SK-N-SH (cell line): ENCODE measurements around the gene HMHB1. TPM values are rescaled to one million over a fixed set of nuclear protein-coding genes. Genes with fewer than 3 reads are reported as not detected.

ENCODE experiments used
- CTCF ChIA-PET: fragments of 300-600, 350-600 bp; formaldehyde crosslinking; extraction: SDS; loops from one replicate; lab custom pipeline; 2021; lab: Yijun Ruan, JAX
- POLR2A ChIA-PET: fragments of 350-600 bp; sonication (Branson Sonifier 250); formaldehyde crosslinking; extraction: SDS; loops from one replicate; lab custom pipeline; 2020; ENCODE audit warnings: antibody characterized with exemption, inconsistent platforms; lab: Yijun Ruan, JAX
- DNase-seq: peaks from one replicate; pipeline ENCODE4 v3.0.0; 2012
- H2AFZ ChIP-seq: fragments of 200-600 bp; sonication (generic); 2 replicates; pipeline ENCODE4 v1.8.1; 2016; ENCODE audit warnings: antibody characterized with exemption, mild to moderate bottlenecking, low read depth
- H3F3A ChIP-seq: fragments of 200-600 bp; sonication (generic); replicated peaks from 2 replicates; pipeline ENCODE3; 2016; ENCODE audit warnings: antibody characterized with exemption, mild to moderate bottlenecking; ENCODE audit not compliant: insufficient read depth
- H3K27ac ChIP-seq, 2 experiments: fragments of 200-500 bp in 1 of 2; fragments of 200-600 bp in 1 of 2; sonication (Bioruptor generic) in 1 of 2; sonication (generic), shearing (Covaris generic) in 1 of 2; 2 replicates each; pipeline versions ENCODE4 v1.5.1 to v1.6.1; 2014 to 2016; ENCODE audit warnings: low read depth in 2 of 2, inconsistent platforms in 1 of 2, low read length in 1 of 2, mild to moderate bottlenecking in 1 of 2, mixed read lengths in 1 of 2
- H3K27me3 ChIP-seq: fragments of 200-600 bp; sonication (generic), shearing (Covaris generic); 2 replicates; pipeline ENCODE4 v1.6.1; 2016; ENCODE audit warnings: mixed run types; ENCODE audit not compliant: insufficient read depth
- H3K36me3 ChIP-seq, 2 experiments: fragments of 200-500 bp in 1 of 2; fragments of 200-600 bp in 1 of 2; sonication (Bioruptor generic) in 1 of 2; sonication (generic) in 1 of 2; replicated peaks in 1 of 2; 2 replicates each; pipeline versions ENCODE3 to v1.5.1; 2014 to 2016; ENCODE audit warnings: low read length in 1 of 2, mild to moderate bottlenecking in 1 of 2; ENCODE audit not compliant: insufficient read depth in 2 of 2, control insufficient read depth in 1 of 2
- H3K4me1 ChIP-seq, 2 experiments: fragments of 200-500 bp in 1 of 2; fragments of 200-600 bp in 1 of 2; sonication (Bioruptor generic) in 1 of 2; sonication (generic), shearing (Covaris generic) in 1 of 2; 2 replicates each; pipeline versions ENCODE4 v1.5.1 to v1.6.1; 2014 to 2016; ENCODE audit warnings: low read depth in 1 of 2, low read length in 1 of 2, mixed run types in 1 of 2; ENCODE audit not compliant: insufficient read depth in 2 of 2, control insufficient read depth in 1 of 2
- H3K4me2 ChIP-seq: fragments of 200-600 bp; sonication (generic), shearing (Covaris generic); 2 replicates; pipeline ENCODE4 v1.6.1; 2017; ENCODE audit warnings: mixed run types
- H3K4me3 ChIP-seq, 2 experiments: fragments of 200-500 bp in 1 of 2; fragments of 200-600 bp in 1 of 2; sonication (Bioruptor generic) in 1 of 2; sonication (generic), shearing (Covaris generic) in 1 of 2; 2 replicates each; pipeline versions ENCODE4 v1.5.1 to v1.8.1; 2014 to 2016; ENCODE audit warnings: low read depth in 2 of 2, inconsistent platforms in 1 of 2, low read length in 1 of 2, mild to moderate bottlenecking in 1 of 2, mixed read lengths in 1 of 2, moderate library complexity in 1 of 2
- H3K79me2 ChIP-seq: fragments of 200-600 bp; sonication (generic); 2 replicates; pipeline ENCODE4 v1.8.1; 2017; ENCODE audit warnings: mild to moderate bottlenecking; ENCODE audit not compliant: insufficient read depth
- H3K9ac ChIP-seq: fragments of 200-600 bp; sonication (generic); 2 replicates; pipeline ENCODE4 v1.6.1; 2017; ENCODE audit warnings: mixed run types
- H3K9me2 ChIP-seq: fragments of 200-600 bp; sonication (generic); 2 replicates; pipeline ENCODE4 v1.6.1; 2017; ENCODE audit warnings: mixed run types
- H3K9me3 ChIP-seq: fragments of 200-600 bp; sonication (generic); 2 replicates; pipeline ENCODE4 v1.6.1; 2017; ENCODE audit warnings: mixed run types, mild to moderate bottlenecking, moderate library complexity
- H4K20me1 ChIP-seq: fragments of 200-600 bp; sonication (generic); 2 replicates; pipeline ENCODE4 v1.6.1; 2017; ENCODE audit warnings: mild to moderate bottlenecking, mixed run types; ENCODE audit not compliant: insufficient read depth
- ELF1 ChIP-seq: IDR thresholded peaks from 2 replicates; pipeline ENCODE4 v1.4.0; 2012
- EZH2phosphoT487 ChIP-seq: fragments of 200-600 bp; sonication (generic); IDR thresholded peaks from 2 replicates; pipeline ENCODE4 v1.6.1; 2017; ENCODE audit warnings: low read depth, mixed run types, mild to moderate bottlenecking, antibody characterized with exemption, moderate library complexity, borderline replicate concordance
- FOXJ3 ChIP-seq: sonication (generic); formaldehyde crosslinking; IDR thresholded peaks from 2 replicates; pipeline ENCODE4 v1.5.1; 2020; ENCODE audit warnings: mild to moderate bottlenecking, missing genetic modification reagents
- JUND ChIP-seq: IDR thresholded peaks from 2 replicates; pipeline ENCODE4 v1.4.0; 2012
- RCOR1 ChIP-seq: fragments of 150-350 bp; IDR thresholded peaks from 2 replicates; pipeline ENCODE4 v1.6.1; 2017; ENCODE audit warnings: antibody characterized with exemption, low read length
- RFX5 ChIP-seq: IDR thresholded peaks from 2 replicates; pipeline ENCODE4 v1.6.1; 2012; ENCODE audit warnings: mild to moderate bottlenecking, improper control_type of control experiment, low read length
- SMC3 ChIP-seq: IDR thresholded peaks from 2 replicates; pipeline ENCODE4 v1.6.1; 2012; ENCODE audit warnings: low read depth, low read length, improper control_type of control experiment
- TCF12 ChIP-seq: IDR thresholded peaks from 2 replicates; pipeline ENCODE4 v1.4.0; 2012
- WGBS: methylation state at CpG from one replicate; pipeline ENCODE4 v1.1.6; 2017; ENCODE audit warnings: low lambda C conversion rate; 5-methylcytosine and 5-hydroxymethylcytosine counted together
- polyA plus RNA-seq, 3 experiments: library from polyadenylated mRNA; depleted of rRNA; stranded (reverse); fragments of >200 nt; gene quantifications; 2 replicates each; pipeline ENCODE4 v1.2.3, GENCODE V29; 2012
- TF ChIP-seq, protein P1 (sequence below): IDR thresholded peaks from 2 replicates; pipeline ENCODE4 v1.4.0; 2012; ENCODE audit warnings: low read depth, borderline replicate concordance
- TF ChIP-seq, protein P2 (sequence below): IDR thresholded peaks from 2 replicates; pipeline ENCODE4 v1.4.0; 2012; ENCODE audit warnings: low read depth
- TF ChIP-seq, protein P3 (sequence below): fragments of 200-600 bp; sonication (generic); IDR thresholded peaks from 2 replicates; pipeline ENCODE4 v1.6.1; 2017; ENCODE audit warnings: antibody characterized with exemption, mild to moderate bottlenecking, moderate library complexity
- TF ChIP-seq, protein P4 (sequence below): IDR thresholded peaks from 2 replicates; pipeline ENCODE4 v1.4.0; 2012; ENCODE audit warnings: low read depth, borderline replicate concordance
- TF ChIP-seq, protein P5 (sequence below): fragments of 150-350 bp; IDR thresholded peaks from 2 replicates; pipeline ENCODE4 v1.6.1; 2016; ENCODE audit warnings: mild to moderate bottlenecking, low read depth, low read length

HMHB1 gene
- polyA plus RNA-seq, 1 of the 3 experiments (the other 2 are of a cell fraction): not detected

DNA sequence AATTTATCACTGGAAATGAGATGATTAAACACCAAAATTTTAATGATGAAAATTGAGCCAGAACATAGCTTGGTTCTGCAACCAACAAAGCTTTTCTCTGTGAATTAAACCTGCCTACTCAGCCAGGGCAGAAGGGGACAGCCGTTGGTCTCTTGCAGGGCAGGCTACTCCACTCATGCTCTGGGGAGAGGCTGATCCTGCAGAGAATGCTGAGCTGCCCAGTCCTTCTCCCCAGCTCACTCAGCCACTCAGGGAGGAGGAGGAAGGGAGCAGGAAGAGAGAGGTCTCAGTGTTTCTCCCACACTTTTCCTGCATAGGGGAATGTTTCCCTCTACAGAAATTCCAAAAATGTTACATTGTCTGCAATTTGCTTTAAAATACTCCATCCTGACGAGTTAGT, 40.4 kb upstream of the HMHB1 start:
- no peaks in the 10 kb centered on the region for H3K27me3 ChIP-seq
- no peak overlapping the region for H3K4me3 ChIP-seq
- ChIA-PET CTCF (no interaction called here), POLR2A (no interaction called here)
- H3K36me3 ChIP-seq: no peaks in the 10 kb centered on the region
- no peak overlapping the region for H3K9ac ChIP-seq
- H3K27ac ChIP-seq: no peak overlapping the region
- H3K79me2 ChIP-seq: no peaks in the 10 kb centered on the region
- H3K9me2 ChIP-seq: no peaks in the 10 kb centered on the region
- H2AFZ ChIP-seq: no peak overlapping the region
- DNase-seq: no peak
- no peaks in the 10 kb centered on the region for H3K9me3 ChIP-seq
- no peaks in the 10 kb centered on the region for H3K4me1 ChIP-seq
- H3K4me2 ChIP-seq: no peak overlapping the region
- H3F3A ChIP-seq: no peaks in the 10 kb centered on the region
- TF ChIP-seq, protein P1, sequence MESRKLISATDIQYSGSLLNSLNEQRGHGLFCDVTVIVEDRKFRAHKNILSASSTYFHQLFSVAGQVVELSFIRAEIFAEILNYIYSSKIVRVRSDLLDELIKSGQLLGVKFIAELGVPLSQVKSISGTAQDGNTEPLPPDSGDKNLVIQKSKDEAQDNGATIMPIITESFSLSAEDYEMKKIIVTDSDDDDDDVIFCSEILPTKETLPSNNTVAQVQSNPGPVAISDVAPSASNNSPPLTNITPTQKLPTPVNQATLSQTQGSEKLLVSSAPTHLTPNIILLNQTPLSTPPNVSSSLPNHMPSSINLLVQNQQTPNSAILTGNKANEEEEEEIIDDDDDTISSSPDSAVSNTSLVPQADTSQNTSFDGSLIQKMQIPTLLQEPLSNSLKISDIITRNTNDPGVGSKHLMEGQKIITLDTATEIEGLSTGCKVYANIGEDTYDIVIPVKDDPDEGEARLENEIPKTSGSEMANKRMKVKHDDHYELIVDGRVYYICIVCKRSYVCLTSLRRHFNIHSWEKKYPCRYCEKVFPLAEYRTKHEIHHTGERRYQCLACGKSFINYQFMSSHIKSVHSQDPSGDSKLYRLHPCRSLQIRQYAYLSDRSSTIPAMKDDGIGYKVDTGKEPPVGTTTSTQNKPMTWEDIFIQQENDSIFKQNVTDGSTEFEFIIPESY: no peak
- TF ChIP-seq, protein P2, sequence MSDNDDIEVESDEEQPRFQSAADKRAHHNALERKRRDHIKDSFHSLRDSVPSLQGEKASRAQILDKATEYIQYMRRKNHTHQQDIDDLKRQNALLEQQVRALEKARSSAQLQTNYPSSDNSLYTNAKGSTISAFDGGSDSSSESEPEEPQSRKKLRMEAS: no peak
- TF ChIP-seq SMC3 (no peak), RFX5 (no peak), ELF1 (no peak), JUND (no peak), EZH2phosphoT487 (no peak)
- TF ChIP-seq, protein P3, sequence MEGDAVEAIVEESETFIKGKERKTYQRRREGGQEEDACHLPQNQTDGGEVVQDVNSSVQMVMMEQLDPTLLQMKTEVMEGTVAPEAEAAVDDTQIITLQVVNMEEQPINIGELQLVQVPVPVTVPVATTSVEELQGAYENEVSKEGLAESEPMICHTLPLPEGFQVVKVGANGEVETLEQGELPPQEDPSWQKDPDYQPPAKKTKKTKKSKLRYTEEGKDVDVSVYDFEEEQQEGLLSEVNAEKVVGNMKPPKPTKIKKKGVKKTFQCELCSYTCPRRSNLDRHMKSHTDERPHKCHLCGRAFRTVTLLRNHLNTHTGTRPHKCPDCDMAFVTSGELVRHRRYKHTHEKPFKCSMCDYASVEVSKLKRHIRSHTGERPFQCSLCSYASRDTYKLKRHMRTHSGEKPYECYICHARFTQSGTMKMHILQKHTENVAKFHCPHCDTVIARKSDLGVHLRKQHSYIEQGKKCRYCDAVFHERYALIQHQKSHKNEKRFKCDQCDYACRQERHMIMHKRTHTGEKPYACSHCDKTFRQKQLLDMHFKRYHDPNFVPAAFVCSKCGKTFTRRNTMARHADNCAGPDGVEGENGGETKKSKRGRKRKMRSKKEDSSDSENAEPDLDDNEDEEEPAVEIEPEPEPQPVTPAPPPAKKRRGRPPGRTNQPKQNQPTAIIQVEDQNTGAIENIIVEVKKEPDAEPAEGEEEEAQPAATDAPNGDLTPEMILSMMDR: no peak
- TF ChIP-seq, protein P4, sequence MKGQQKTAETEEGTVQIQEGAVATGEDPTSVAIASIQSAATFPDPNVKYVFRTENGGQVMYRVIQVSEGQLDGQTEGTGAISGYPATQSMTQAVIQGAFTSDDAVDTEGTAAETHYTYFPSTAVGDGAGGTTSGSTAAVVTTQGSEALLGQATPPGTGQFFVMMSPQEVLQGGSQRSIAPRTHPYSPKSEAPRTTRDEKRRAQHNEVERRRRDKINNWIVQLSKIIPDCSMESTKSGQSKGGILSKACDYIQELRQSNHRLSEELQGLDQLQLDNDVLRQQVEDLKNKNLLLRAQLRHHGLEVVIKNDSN: no peak
- TF ChIP-seq, protein P5, sequence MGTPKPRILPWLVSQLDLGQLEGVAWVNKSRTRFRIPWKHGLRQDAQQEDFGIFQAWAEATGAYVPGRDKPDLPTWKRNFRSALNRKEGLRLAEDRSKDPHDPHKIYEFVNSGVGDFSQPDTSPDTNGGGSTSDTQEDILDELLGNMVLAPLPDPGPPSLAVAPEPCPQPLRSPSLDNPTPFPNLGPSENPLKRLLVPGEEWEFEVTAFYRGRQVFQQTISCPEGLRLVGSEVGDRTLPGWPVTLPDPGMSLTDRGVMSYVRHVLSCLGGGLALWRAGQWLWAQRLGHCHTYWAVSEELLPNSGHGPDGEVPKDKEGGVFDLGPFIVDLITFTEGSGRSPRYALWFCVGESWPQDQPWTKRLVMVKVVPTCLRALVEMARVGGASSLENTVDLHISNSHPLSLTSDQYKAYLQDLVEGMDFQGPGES: no peak
- no peaks in the 10 kb centered on the region for H4K20me1 ChIP-seq
- WGBS: 60% methylated on average over 2 of the region's 2 CpGs

DNA sequence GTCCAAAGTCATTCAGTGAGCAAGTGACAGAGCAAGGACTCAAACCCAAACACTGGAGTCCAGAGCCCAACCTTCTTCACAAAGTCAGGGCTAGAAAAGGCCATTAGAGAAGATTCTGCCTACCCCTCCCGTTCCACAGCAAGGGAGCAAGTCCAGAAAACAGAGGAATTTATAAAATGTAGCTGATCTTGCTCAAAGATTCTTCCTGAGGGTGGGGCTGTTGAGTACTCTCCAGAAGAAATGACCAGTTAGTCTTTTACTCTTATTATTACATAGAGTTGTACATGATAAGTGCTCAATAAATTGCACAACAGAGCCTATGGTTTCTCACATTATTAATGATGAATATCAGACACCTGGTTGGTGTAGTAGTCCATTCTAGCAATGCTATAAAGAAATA, 39.3 kb upstream of the HMHB1 start:
- Histone ChIP-seq H3K4me2 (no peak overlapping the region), H3K36me3 (no peaks in the 10 kb centered on the region), H3K9me2 (no peaks in the 10 kb centered on the region), H3K79me2 (no peaks in the 10 kb centered on the region), H3K27ac (no peak overlapping the region), H3K27me3 (no peaks in the 10 kb centered on the region), H3K9me3 (no peaks in the 10 kb centered on the region), H2AFZ (no peak overlapping the region), H4K20me1 (no peaks in the 10 kb centered on the region), H3K9ac (no peak overlapping the region), H3K4me3 (no peak overlapping the region), H3F3A (no peaks in the 10 kb centered on the region), H3K4me1 (no peaks in the 10 kb centered on the region)
- TF ChIP-seq TCF12 (no peak), FOXJ3 (CRISPR knock-in tag) (no peak), RCOR1 (no peak)
- no peak for DNase-seq
- POLR2A ChIA-PET: no interaction called here
- WGBS: 63% methylated on average over 1 of the region's 1 CpG
- CTCF ChIA-PET: interaction anchor here (1.1 kb wide), 1 partner anchor 9 kb away, joined by 3 read pairs; no protein-coding TSS in a partner anchor
